DND-41 (cell line): ENCODE results near the gene DCAF8.

Experiments
- ATAC-seq: fragments of 200-7000 bp; cut with Tn5 transposase; 3 replicates; pipeline ENCODE4 v1.9.1; 2021; ENCODE audit warnings: low read depth; ENCODE audit not compliant: insufficient read depth
- DNase-seq: peaks from one replicate; pipeline ENCODE4 v3.0.0-alpha.2; 2020
- H2AFZ ChIP-seq: 2 replicates; pipeline ENCODE4 v1.6.0; 2012; ENCODE audit warnings: low read depth, low read length
- H3K27ac ChIP-seq: 2 replicates; pipeline ENCODE4 v1.5.1; 2012; ENCODE audit warnings: low read length, inconsistent platforms
- H3K27me3 ChIP-seq: fragments of 200-600 bp; sonication (generic); 2 replicates; pipeline ENCODE4 v1.6.0; 2012; ENCODE audit warnings: low read length, mild to moderate bottlenecking, inconsistent platforms; ENCODE audit not compliant: insufficient read depth, poor library complexity
- H3K36me3 ChIP-seq: 2 replicates; pipeline ENCODE4 v1.5.1; 2012; ENCODE audit warnings: low read length, inconsistent platforms; ENCODE audit not compliant: insufficient read depth
- H3K4me1 ChIP-seq: 2 replicates; pipeline ENCODE4 v1.5.1; 2012; ENCODE audit warnings: mild to moderate bottlenecking, low read length; ENCODE audit not compliant: insufficient read depth
- H3K4me2 ChIP-seq: 2 replicates; pipeline ENCODE4 v1.6.0; 2012; ENCODE audit warnings: mild to moderate bottlenecking, moderate library complexity, low read length, inconsistent platforms; ENCODE audit not compliant: insufficient read depth
- H3K4me3 ChIP-seq, 2 experiments: fragments of 200-600 bp in 1 of 2; shearing (Covaris generic) in 1 of 2; 2 replicates each; pipeline ENCODE4 v1.5.1; 2012 to 2016; ENCODE audit warnings: inconsistent platforms in 2 of 2, low read length in 2 of 2, mild to moderate bottlenecking in 2 of 2, low read depth in 1 of 2, moderate library complexity in 1 of 2
- H3K79me2 ChIP-seq: 2 replicates; pipeline ENCODE4 v1.6.0; 2012; ENCODE audit warnings: low read length, inconsistent platforms; ENCODE audit not compliant: insufficient read depth
- H3K9ac ChIP-seq: 2 replicates; pipeline ENCODE4 v1.6.0; 2012; ENCODE audit warnings: low read depth, mild to moderate bottlenecking, inconsistent platforms, low read length, moderate library complexity
- H3K9me3 ChIP-seq: 2 replicates; pipeline ENCODE4 v1.5.1; 2012; ENCODE audit warnings: low read length, moderate library complexity, mild to moderate bottlenecking, inconsistent platforms; ENCODE audit not compliant: insufficient read depth, severe bottlenecking
- H4K20me1 ChIP-seq: 2 replicates; pipeline ENCODE4 v1.6.0; 2012; ENCODE audit warnings: low read length; ENCODE audit not compliant: insufficient read depth
- CTCF ChIP-seq: IDR thresholded peaks from 2 replicates; pipeline ENCODE4 v1.5.1; 2012; ENCODE audit warnings: borderline replicate concordance, low read length, moderate library complexity, mild to moderate bottlenecking; ENCODE audit not compliant: poor library complexity, severe bottlenecking; ENCODE audit errors: extremely low read depth
- EZH2 ChIP-seq: IDR thresholded peaks from 3 replicates; pipeline ENCODE4 v1.6.1; 2012; ENCODE audit warnings: borderline replicate concordance, low read depth, mild to moderate bottlenecking, moderate library complexity, low read length, inconsistent platforms; ENCODE audit not compliant: severe bottlenecking

DCAF8 gene

DNA sequence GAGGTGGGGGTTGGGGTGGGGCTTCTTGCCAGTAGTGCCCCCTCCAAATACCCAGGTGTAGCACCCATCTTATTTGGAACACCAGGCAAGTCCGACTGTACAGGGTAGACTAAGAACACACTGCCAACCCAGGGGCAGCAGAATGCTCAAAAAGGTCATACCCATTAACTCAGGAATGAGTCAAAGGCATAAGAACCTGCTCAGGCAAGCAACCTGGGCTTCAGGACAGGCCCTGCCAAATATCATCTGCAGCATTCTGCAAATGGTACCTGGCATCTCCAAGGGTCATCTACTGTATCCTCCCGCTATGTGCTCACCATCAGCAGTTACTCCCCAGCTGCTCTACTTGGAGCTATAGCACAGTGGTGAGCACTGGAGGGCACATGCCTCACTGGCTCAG, 37.7 kb downstream of the DCAF8 start:
- Histone ChIP-seq H3K9ac (no peak overlapping the region), H3K27ac (no peak overlapping the region), H3K4me1 (no peaks in the 10 kb centered on the region), H3K36me3 (peaks cover 99% of the 10 kb centered on the region), H3K4me3 (no peak overlapping the region), H3K79me2 (no peaks in the 10 kb centered on the region), H3K4me2 (no peak overlapping the region), H3K27me3 (no peaks in the 10 kb centered on the region), H3K9me3 (no peaks in the 10 kb centered on the region), H4K20me1 (no peaks in the 10 kb centered on the region), H2AFZ (no peak overlapping the region)
- ATAC-seq (no peak), DNase-seq (no peak)
- no peak for TF ChIP-seq CTCF
- TF ChIP-seq EZH2, result no peak

DNA sequence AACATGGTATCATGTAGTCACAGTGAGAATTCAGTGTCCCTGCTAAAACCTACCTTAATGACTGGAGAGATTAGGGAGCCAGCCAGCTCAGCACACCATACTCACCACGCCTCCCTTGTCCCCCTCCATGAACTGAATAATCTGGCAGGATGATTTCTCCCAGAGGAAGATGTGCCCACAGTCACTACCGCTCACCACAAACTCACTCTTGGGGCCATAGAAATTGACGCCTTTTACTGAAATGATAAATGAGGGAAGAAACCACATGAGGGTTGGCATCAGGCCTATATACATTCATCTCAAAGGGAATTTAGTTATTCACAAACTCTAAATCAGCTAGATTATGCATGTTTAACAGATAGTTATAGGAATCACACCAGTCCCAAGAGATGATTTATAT, 39.8 kb downstream of the DCAF8 start:
- Histone ChIP-seq H3K79me2 (no peaks in the 10 kb centered on the region), H3K36me3 (peaks cover 100% of the 10 kb centered on the region)
- no peak for DNase-seq

DNA sequence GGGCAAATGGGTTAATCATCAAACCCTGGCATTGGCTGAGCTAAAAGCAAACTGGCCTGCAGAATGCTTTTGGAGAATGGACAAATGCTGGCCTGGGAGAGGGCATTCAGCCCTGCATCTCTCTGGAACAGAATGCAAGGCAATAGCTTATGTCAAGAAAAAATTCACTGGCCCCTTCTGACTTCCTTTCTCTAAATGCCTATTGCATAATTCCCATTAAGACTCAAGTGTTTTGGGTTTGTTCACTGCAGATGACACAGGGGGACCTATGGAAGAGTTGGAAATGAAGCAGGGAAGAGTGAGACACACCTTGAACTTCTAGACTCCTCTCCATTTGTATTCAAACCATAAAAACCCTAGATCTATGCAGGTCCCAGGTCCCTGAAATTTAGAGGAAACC, 41.3 kb downstream of the DCAF8 start:
- Histone ChIP-seq H3K27ac (no peak overlapping the region), H2AFZ (no peak overlapping the region), H3K4me2 (no peak overlapping the region), H3K9me3 (no peaks in the 10 kb centered on the region), H3K79me2 (no peaks in the 10 kb centered on the region), H3K27me3 (no peaks in the 10 kb centered on the region), H4K20me1 (no peaks in the 10 kb centered on the region), H3K9ac (no peak overlapping the region), H3K36me3 (peaks cover 100% of the 10 kb centered on the region), H3K4me1 (no peaks in the 10 kb centered on the region), H3K4me3 (no peak overlapping the region)
- no peak for DNase-seq
- no peak for TF ChIP-seq EZH2
- TF ChIP-seq CTCF, result no peak
- ATAC-seq, result no peak

More for the DNA sequence above, 39.8 kb downstream of the DCAF8 start:
- no peak overlapping the region for H3K4me2 ChIP-seq
- TF ChIP-seq CTCF (no peak), EZH2 (no peak)
- H3K4me1 ChIP-seq, result no peaks in the 10 kb centered on the region
- H3K27ac ChIP-seq, result no peak overlapping the region
- no peak for ATAC-seq
- H3K27me3 ChIP-seq, result no peaks in the 10 kb centered on the region
- no peaks in the 10 kb centered on the region for H4K20me1 ChIP-seq
- H3K4me3 ChIP-seq, result no peak overlapping the region
- H3K9ac ChIP-seq, result no peak overlapping the region
- no peaks in the 10 kb centered on the region for H3K9me3 ChIP-seq
- no peak overlapping the region for H2AFZ ChIP-seq

- Histone ChIP-seq H3K27ac (no peak overlapping the region), H3K27me3 (no peaks in the 10 kb centered on the region), H3K4me1 (no peaks in the 10 kb centered on the region), H3K9me3 (no peaks in the 10 kb centered on the region), H3K4me2 (no peak overlapping the region), H3K36me3 (peaks cover 100% of the 10 kb centered on the region), H2AFZ (no peak overlapping the region), H3K4me3 (no peak overlapping the region), H3K9ac (no peak overlapping the region), H3K79me2 (no peaks in the 10 kb centered on the region), H4K20me1 (no peaks in the 10 kb centered on the region)
- TF ChIP-seq EZH2 (no peak), CTCF (no peak)
- no peak for ATAC-seq
- DNase-seq, result no peak
Measured at GRCh38 chr1:160220301-160220700, 42.0 kb downstream of the DCAF8 start.
